ENCODE data around the gene PPP1R15A.
"Not testable (repeated sequence)": the region's sequence is repeated elsewhere in the genome, so short reads cannot be mapped to it uniquely, and the experiment has no call there.

Gene PPP1R15A

GRCh38 chr19:48881741-48882657 is 9.8 kb downstream of the PPP1R15A start:
- peak; percentile 62 for DNase-seq

DNA sequence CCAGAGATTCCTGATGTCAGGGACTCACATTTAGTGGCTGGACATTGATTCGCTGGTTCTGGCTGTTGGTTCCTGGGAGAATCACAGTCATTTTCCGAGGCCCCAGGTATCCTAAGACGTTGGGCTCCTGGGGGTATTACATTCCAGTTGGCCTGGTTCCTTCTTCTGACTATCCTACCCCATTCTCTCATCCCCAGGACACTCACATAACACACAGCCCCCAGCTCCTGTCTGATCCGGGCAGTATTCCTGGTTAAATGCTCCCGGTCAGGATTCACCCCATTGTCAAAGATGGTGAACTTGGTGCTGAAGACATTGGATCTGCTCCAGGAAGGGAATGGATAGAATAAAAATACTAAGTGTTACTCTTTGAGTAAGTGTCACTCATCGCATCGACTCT is 11.5 kb downstream of the PPP1R15A start:
- peak; percentile 39 for DNase-seq

DNA sequence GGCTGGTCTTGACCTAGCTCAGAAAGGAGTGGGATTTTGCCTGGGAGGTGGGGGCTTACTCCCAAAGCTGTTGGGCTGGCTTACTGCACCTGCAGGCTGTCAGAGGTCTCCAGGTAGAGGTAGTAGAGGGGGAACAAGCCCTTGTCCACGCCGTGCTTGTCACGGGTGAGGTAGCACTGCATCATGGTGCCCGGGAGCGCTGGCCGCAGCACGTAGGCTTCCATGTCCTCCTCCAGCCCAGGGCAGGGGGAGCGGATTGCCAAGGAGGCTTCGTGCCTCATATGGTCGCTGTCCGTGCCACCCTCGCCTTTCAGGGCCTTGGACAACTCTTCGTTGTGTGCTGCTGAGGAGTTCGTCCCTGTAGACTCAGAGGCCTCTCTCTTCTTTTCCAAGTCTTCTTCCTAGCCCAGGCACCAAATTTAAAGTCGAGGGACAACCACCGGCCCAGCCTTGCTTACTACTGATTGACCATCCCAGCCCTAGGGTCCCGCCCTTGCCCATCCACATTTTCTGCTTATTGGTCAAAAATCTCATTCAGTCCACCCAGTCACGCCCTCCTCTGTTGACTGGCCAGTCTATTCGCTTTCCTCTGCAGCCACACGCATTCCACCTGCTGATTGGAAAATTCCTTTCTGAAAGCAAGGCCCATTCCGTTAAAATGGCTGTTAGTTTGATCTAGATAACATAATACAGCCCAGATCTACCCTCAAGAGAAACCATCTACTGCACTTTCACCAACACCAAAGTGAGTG is 15.8 kb downstream of the PPP1R15A start:
- no peak for DNase-seq

GRCh38 chr19:48889496-48889895 is 17.3 kb downstream of the PPP1R15A start:
- DNase-seq = not testable (repeated sequence)

DNA sequence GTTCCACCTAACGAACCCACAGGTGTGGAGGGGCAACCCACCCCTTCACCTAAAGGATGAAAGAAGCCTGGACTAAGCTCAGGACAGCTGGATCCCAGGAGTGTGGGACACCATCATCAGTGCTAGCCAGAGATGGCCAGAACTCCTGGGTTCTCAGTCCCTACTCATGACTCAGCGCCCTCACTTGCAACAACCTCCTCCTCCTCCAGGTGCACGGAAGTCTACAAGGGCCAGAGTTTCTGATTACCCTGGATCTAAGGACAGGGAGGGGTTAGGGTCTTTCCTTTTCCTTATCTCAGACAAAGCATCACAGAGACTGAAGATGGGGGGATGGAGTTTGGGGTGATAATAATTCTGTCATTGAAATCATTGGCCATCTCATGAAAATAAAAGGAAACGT is 18.3 kb downstream of the PPP1R15A start:
- no peak for DNase-seq

DNA sequence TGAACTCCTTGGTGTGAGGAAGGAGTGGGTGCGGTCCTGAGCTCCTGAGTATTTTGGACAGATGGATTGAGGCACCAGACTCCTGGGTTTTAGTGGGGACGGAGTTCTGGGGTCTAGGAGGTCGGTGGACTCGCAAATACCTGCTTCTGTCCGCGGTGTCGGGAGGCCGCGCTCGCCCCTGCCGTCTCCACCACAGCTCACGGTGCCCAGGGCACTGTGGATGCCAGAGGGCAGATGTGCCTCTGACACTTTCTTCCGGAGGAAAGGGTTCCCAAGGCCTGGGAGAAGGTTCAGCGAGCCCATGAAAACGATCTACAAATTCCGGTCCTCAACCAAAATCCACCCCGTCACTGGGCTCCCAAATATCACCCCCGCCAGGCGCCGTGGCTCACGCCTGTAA is 23.0 kb downstream of the PPP1R15A start:
- DNase-seq = no peak

DNA sequence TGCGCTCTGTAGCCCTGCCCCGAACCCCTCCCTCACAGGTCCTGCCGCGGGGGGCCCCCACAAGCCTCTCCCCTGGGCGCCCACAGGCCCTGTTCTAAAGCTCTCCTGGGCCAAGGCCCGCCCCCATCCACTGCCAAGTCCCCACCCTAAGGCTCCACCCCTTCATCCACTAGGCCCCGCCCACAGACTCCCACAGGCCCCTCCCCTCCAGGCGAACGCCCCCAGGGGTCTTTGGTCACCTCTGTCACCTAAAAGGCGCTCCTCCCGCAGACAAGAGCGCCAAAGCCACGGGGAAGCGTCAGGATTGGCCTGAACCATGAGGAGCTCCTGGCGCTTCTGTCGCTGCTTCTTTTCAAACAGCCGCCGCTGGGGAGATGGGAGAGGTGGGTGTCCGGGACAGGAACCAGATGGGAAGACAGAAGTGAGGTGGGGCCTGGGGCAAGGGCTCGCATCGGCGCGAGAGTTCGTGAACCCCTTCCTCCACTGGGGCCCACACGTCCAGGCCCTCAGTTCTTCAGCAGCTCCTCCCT is 24.0 kb downstream of the PPP1R15A start:
- peak; percentile 61 for DNase-seq

DNA sequence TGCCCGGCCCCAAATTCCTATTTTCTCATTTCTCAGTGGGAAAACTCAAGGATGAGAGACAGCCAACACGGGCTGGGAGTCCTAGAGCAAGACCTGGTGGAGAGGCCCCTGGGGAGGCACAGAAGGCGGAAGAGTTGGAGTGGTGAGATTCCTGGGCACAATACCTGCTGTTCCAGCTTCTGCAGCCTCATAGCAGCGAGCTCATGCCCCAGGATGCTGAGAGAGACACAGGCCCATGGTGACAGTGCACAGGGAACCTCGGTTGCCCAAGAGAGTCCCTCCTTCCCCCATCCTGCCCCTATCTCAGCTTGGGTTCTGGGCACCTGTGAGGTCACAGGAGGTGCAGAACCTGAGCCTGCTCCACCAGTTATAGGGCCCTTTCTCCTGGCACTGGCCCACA is 25.0 kb downstream of the PPP1R15A start:
- DNase-seq = no peak

- DNase-seq = not testable (repeated sequence)
These were observed 27.1 kb downstream of the PPP1R15A start for GRCh38 chr19:48899386-48899749.

DNA sequence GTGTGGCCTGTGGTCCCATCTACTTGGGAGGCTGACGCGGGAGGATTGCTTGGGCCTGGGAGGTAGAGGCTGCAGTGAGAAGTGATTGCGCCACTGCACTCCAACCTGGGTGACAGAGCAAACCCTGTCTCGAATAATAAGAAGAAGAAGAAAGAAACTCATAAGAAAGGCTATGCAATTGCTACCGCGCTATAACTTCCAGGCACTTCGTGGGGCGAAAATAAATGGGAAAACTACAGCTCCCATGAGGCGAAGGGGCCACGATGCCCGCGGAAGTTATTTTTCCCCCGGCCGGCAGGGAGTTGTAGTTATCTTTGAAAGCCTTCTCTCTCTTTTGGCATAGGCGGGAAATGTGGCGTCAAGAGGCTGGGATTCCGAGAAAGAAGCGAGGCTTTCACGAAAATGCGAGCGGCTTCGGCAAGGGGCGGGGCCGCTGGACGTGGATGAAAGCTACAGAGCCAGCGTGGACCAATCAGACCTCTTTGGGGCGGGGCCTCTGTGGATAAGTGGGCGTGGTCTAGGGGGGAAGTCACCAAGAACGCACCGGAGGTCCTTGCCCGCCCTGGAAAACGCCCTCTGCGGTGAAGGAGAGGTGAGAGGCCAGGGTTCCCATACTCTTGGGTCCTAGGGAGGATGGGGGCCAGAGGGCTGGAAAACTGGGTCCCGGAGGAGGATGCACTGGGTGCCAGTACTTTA is 27.7 kb downstream of the PPP1R15A start, which contains the start of gene NUCB1:
TSS of gene NUCB1 (plus strand) at position 532 of the 696 bp plus-strand sequence. CDS start 485 bp downstream, outside the sequence.
- DNase-seq = peak; percentile 99

DNA sequence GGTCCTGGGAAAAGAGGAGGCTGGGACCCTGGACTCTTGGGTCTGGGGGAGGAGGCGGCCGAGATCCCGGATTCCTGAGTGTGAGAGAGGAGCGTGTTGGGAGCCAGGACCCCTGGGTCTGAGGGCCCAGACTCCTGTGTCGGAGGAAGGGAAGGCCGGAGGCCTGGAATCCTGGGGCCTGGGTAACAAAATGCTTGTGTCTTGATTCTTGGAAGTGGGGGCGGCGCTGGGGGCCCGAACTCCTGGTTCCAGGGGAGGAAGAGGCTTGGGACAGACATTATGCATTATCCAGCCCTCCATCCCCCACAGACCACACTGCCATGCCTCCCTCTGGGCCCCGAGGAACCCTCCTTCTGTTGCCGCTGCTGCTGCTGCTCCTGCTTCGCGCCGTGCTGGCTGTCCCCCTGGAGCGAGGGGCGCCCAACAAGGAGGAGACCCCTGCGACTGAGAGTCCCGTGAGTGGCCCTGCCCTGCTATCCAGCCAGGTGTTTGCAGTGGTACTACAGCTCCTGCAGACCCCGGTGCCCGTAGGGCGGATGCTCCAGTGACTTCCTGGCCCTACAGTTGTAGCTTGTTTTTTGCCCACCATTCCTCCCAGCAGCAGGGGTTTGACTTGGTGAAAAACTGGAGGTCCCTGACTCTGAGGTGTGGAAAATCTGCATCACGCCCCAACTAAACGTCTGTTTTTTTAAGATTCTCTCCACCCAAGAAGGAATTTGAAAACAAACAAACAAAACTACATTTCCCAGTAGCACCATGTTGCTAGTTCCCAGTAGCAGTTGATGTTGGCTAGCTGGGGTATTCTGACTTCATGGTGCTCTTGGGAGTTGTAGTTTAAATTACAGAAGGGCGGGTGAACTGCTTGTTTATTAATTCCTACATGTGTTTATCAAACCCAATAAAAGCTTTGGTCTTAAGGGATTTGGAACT is 28.5 kb downstream of the PPP1R15A start:
- DNase-seq = peak; percentile 58

DNA sequence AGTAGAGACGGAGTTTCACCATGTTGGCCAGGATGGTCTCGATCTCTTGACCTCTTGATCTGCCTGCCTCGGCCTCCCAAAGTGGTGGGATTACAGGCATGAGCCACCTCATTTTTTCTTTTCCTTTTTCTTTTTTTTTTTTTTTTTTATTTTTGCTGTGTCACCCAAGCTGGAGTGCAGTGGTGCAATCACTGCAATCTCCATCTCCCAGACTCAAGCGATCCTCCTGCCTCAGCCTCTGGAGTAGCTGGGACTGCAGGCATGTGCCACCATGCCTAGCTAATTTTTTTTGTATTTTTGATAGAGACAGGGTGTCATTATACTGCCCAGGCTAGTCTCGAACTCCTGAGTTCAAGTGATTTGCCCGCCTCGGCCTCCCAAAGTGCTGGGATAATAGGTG is 30.1 kb downstream of the PPP1R15A start:
- DNase-seq = not testable (repeated sequence)

- not testable (repeated sequence) for DNase-seq
These were observed 31.6 kb downstream of the PPP1R15A start for GRCh38 chr19:48903788-48904187.

- no peak for DNase-seq
These were observed 33.4 kb downstream of the PPP1R15A start for GRCh38 chr19:48905664-48906063.

GRCh38 chr19:48906324-48906723 is 34.1 kb downstream of the PPP1R15A start:
- no peak for DNase-seq

DNA sequence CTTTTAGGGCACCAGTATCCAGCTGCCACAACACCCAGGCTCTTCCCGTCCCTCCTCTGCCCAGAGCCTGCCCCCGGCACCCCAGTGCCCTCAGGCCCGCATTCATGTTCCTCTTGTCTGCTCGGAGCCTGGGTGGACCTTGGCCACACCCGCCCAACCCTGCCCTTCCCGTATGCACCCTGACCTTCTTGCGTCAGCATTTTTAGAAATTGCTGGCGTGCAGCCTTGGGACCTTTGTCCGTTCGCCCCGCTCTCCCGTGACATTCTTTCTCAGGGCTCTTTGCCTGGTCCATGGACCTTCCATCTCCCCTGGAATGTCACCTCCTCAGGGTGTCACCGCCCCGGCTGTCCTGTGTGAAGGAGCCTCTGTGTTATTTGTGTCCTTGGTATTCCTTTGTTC is 35.5 kb downstream of the PPP1R15A start:
- DNase-seq = no peak

- not testable (repeated sequence) for DNase-seq
These were observed 37.3 kb downstream of the PPP1R15A start for GRCh38 chr19:48909424-48910077.

GRCh38 chr19:48910803-48911202 is 38.6 kb downstream of the PPP1R15A start:
- no peak for DNase-seq

GRCh38 chr19:48913114-48913889 is 41.1 kb downstream of the PPP1R15A start:
- peak; percentile 40 for DNase-seq

GRCh38 chr19:48914181-48914580 is 42.0 kb downstream of the PPP1R15A start:
- no peak for DNase-seq
